Astrocyte (in vitro differentiated cells and primary cell): ENCODE data around the gene HACL1. TPM values are rescaled to one million over a fixed set of nuclear protein-coding genes. Genes with fewer than 3 reads are reported as not detected.
A peak's percentile ranks its signal among the peaks of the same experiment; 100 is the strongest.

Experiments used
- DNase-seq: peaks from one replicate; pipeline ENCODE4 v3.0.0-alpha.2; 2010; ENCODE audit warnings: low read depth
- FAIRE-seq: peaks from 2 replicates; lab custom pipeline; 2011; peaks lifted over from hg19 to GRCh38; lab: Jason Lieb, UNC
- H2AFZ ChIP-seq: 2 replicates; pipeline ENCODE4 v1.6.0; 2012; ENCODE audit warnings: low read depth, low read length, inconsistent platforms
- H3K27ac ChIP-seq: 2 replicates; pipeline ENCODE4 v1.5.1; 2011; ENCODE audit warnings: low read depth, low read length, inconsistent platforms
- H3K27me3 ChIP-seq: 2 replicates; pipeline ENCODE4 v1.6.0; 2011; ENCODE audit warnings: low read length, inconsistent platforms; ENCODE audit not compliant: insufficient read depth
- H3K36me3 ChIP-seq: 2 replicates; pipeline ENCODE4 v1.5.1; 2011; ENCODE audit warnings: low read length, inconsistent platforms; ENCODE audit not compliant: insufficient read depth
- H3K4me1 ChIP-seq: 2 replicates; pipeline ENCODE4 v1.5.1; 2011; ENCODE audit warnings: low read length, inconsistent platforms; ENCODE audit not compliant: insufficient read depth
- H3K4me2 ChIP-seq: 2 replicates; pipeline ENCODE4 v1.6.0; 2012; ENCODE audit warnings: low read length, inconsistent platforms
- H3K4me3 ChIP-seq: 2 replicates; pipeline ENCODE4 v1.5.1; 2011; ENCODE audit warnings: low read depth, mild to moderate bottlenecking, low read length, inconsistent platforms; ENCODE audit not compliant: insufficient read depth
- H3K79me2 ChIP-seq: 2 replicates; pipeline ENCODE4 v1.6.0; 2012; ENCODE audit warnings: mild to moderate bottlenecking, low read length, inconsistent platforms; ENCODE audit not compliant: insufficient read depth
- H3K9ac ChIP-seq: 2 replicates; pipeline ENCODE4 v1.6.0; 2012; ENCODE audit warnings: mild to moderate bottlenecking, low read length, inconsistent platforms
- H3K9me3 ChIP-seq: 2 replicates; pipeline ENCODE4 v1.5.1; 2012; ENCODE audit warnings: low read depth, mild to moderate bottlenecking, low read length, inconsistent platforms; ENCODE audit not compliant: insufficient read depth
- H4K20me1 ChIP-seq: 2 replicates; pipeline ENCODE4 v1.6.0; 2012; ENCODE audit warnings: low read length, inconsistent platforms; ENCODE audit not compliant: insufficient read depth
- H3K27ac Mint-ChIP-seq: one replicate; pipeline ENCODE4 v1.8.0; 2021; ENCODE audit warnings: mild to moderate bottlenecking, mixed read lengths; ENCODE audit not compliant: unreplicated experiment
- H3K27me3 Mint-ChIP-seq: one replicate; pipeline ENCODE4 v1.8.0; 2021; ENCODE audit warnings: low read depth, mixed read lengths; ENCODE audit not compliant: unreplicated experiment
- H3K36me3 Mint-ChIP-seq: one replicate; pipeline ENCODE4 v1.8.0; 2021; ENCODE audit warnings: low read depth, mixed read lengths; ENCODE audit not compliant: unreplicated experiment
- H3K4me1 Mint-ChIP-seq: one replicate; pipeline ENCODE4 v1.8.0; 2021; ENCODE audit warnings: low read depth, mixed read lengths; ENCODE audit not compliant: unreplicated experiment
- H3K4me3 Mint-ChIP-seq: one replicate; pipeline ENCODE4 v1.8.0; 2021; ENCODE audit warnings: mild to moderate bottlenecking, moderate library complexity, mixed read lengths; ENCODE audit not compliant: unreplicated experiment
- H3K9me3 Mint-ChIP-seq: one replicate; pipeline ENCODE4 v1.8.0; 2021; ENCODE audit warnings: mild to moderate bottlenecking, mixed read lengths; ENCODE audit not compliant: unreplicated experiment
- EZH2 ChIP-seq: IDR thresholded peaks from 2 replicates; pipeline ENCODE4 v1.6.1; 2012; ENCODE audit warnings: mild to moderate bottlenecking, low read length, inconsistent platforms; ENCODE audit not compliant: insufficient read depth
- total RNA-seq: library from RNA; stranded (reverse); gene quantifications from 2 replicates; pipeline ENCODE4 v1.2.1, GENCODE V29; 2021
- TF ChIP-seq, protein P1 (sequence below): IDR thresholded peaks from 2 replicates; pipeline ENCODE4 v1.5.1; 2011; ENCODE audit warnings: low read depth, mild to moderate bottlenecking, inconsistent platforms, low read length, moderate library complexity; ENCODE audit not compliant: insufficient read depth

The HACL1 gene
- total RNA-seq, 1 donor from 2014 or later = 17.8 TPM

DNA sequence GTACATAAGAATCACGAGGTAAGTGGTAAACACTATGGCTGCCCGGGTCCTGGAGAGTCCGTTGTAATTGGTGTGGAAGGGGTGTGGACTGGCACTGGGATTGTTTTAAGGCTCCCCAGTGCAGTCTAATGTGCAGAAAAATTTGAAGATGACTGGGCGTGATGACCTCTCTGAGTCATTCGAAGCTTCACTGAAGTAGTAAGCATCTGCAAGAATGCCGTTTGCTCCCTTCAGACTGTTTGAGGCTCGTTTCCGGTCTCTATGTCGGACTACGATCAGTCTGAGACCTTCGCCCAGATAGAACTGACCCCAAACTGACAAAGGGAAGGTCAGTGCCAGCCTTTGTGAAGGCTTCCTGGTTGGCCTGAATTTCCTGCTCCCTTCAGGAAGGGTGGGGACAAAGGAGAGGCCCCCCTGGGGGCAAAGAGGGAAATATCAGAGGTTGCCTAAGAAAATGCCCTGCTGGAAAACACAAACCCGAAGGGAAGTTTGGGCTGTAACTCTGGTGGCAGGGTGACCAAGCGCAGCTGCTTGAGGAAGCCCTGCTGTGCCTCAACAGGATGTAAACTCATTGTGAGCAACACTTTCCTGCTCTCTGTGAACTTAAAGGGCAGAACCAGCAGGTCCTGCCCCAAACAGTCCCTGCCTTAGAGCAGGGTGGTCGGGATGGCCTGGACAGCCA is 34.8 kb upstream of the HACL1 start:
- Histone ChIP-seq H3K4me1 (peaks cover 73% of the 10 kb centered on the region), H3K4me3 (peak overlapping the region; percentile 12), H3K36me3 (no peaks in the 10 kb centered on the region), H3K9ac (peak overlapping the region; percentile 83), H3K9me3 (no peaks in the 10 kb centered on the region), H3K27ac (peak overlapping the region; percentile 98), H2AFZ (peak overlapping the region; percentile 57), H4K20me1 (no peaks in the 10 kb centered on the region), H3K4me2 (peak overlapping the region; percentile 77), H3K27me3 (no peaks in the 10 kb centered on the region), H3K79me2 (no peaks in the 10 kb centered on the region)
- Mint-ChIP-seq H3K4me1 (peaks cover 46% of the 10 kb centered on the region), H3K36me3 (peaks cover 6% of the 10 kb centered on the region), H3K4me3 (no peak overlapping the region), H3K27me3 (no peaks in the 10 kb centered on the region), H3K9me3 (peaks cover 2% of the 10 kb centered on the region), H3K27ac (peak overlapping the region; percentile 85)
- DNase-seq (peak; percentile 96), FAIRE-seq (peak; percentile 64)
- TF ChIP-seq, protein P1, sequence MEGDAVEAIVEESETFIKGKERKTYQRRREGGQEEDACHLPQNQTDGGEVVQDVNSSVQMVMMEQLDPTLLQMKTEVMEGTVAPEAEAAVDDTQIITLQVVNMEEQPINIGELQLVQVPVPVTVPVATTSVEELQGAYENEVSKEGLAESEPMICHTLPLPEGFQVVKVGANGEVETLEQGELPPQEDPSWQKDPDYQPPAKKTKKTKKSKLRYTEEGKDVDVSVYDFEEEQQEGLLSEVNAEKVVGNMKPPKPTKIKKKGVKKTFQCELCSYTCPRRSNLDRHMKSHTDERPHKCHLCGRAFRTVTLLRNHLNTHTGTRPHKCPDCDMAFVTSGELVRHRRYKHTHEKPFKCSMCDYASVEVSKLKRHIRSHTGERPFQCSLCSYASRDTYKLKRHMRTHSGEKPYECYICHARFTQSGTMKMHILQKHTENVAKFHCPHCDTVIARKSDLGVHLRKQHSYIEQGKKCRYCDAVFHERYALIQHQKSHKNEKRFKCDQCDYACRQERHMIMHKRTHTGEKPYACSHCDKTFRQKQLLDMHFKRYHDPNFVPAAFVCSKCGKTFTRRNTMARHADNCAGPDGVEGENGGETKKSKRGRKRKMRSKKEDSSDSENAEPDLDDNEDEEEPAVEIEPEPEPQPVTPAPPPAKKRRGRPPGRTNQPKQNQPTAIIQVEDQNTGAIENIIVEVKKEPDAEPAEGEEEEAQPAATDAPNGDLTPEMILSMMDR = no peak
- TF ChIP-seq EZH2 = no peak

DNA sequence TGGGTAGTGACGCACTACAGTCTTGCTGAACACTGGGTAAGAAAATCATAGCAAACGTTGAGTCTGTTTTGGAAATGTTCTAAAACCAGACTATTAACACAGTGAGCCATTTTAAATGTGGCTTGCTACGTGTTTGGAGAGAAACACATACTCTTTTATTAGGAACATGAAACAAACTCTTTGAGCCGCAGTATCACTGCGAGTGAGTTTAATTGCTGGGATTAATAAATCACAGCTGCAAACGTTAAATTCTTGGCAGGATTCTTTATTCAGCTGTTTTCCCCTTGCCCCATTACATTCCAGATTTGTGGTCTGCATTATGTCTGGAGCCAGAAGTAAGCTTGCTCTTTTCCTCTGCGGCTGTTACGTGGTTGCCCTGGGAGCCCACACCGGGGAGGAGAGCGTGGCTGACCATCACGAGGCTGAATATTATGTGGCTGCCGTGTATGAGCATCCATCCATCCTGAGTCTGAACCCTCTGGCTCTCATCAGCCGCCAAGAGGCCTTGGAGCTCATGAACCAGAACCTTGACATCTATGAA is 33.8 kb upstream of the HACL1 start:
- Histone ChIP-seq H3K27ac (peak overlapping the region; percentile 98), H4K20me1 (no peaks in the 10 kb centered on the region), H3K27me3 (no peaks in the 10 kb centered on the region), H3K4me3 (no peak overlapping the region), H3K79me2 (no peaks in the 10 kb centered on the region), H3K9me3 (no peaks in the 10 kb centered on the region), H3K4me1 (peaks cover 83% of the 10 kb centered on the region), H3K4me2 (peak overlapping the region; percentile 77), H2AFZ (peak overlapping the region; percentile 44), H3K36me3 (no peaks in the 10 kb centered on the region), H3K9ac (peak overlapping the region; percentile 83)
- H3K27me3 Mint-ChIP-seq = no peaks in the 10 kb centered on the region
- TF ChIP-seq, protein P1 = no peak
- no peak for TF ChIP-seq EZH2
- FAIRE-seq (no peak), DNase-seq (peak; percentile 98)
- no peak overlapping the region for H3K27ac Mint-ChIP-seq
- H3K4me1 Mint-ChIP-seq = peaks cover 55% of the 10 kb centered on the region
- H3K4me3 Mint-ChIP-seq = no peak overlapping the region
- H3K9me3 Mint-ChIP-seq = peaks cover 2% of the 10 kb centered on the region
- H3K36me3 Mint-ChIP-seq = peaks cover 5% of the 10 kb centered on the region

DNA sequence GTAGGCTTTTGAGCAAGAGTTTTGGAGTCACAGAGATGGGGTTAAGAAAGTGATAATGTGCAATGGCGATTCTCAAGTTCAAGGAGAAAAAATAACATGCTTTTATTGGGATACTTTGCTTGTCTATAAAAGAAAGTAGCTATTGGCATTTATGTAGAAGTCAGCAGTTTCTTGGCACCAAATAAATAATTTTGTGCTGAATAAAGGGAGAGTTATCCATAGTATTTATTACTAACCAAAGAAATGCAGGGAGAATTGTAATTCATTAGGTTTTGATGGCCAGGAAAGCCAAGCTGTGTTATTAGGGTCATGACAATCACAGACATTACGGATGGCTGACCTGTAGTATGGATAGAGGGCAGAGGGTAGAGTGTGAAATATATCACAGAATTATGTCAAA is 33.3 kb upstream of the HACL1 start:
- peaks cover 57% of the 10 kb centered on the region for H3K4me1 Mint-ChIP-seq
- peaks cover 5% of the 10 kb centered on the region for H3K36me3 Mint-ChIP-seq
- TF ChIP-seq EZH2 = no peak
- TF ChIP-seq, protein P1 = no peak
- peaks cover 85% of the 10 kb centered on the region for H3K4me1 ChIP-seq
- DNase-seq (peak; percentile 47), FAIRE-seq (no peak)
- H3K79me2 ChIP-seq = no peaks in the 10 kb centered on the region
- H3K4me3 ChIP-seq = no peak overlapping the region
- no peaks in the 10 kb centered on the region for H4K20me1 ChIP-seq
- peak overlapping the region; percentile 77 for H3K4me2 ChIP-seq
- no peaks in the 10 kb centered on the region for H3K9me3 ChIP-seq
- peak overlapping the region; percentile 98 for H3K27ac ChIP-seq
- peaks cover 2% of the 10 kb centered on the region for H3K9me3 Mint-ChIP-seq
- H3K27ac Mint-ChIP-seq = no peak overlapping the region
- H3K27me3 Mint-ChIP-seq = no peaks in the 10 kb centered on the region
- no peak overlapping the region for H3K4me3 Mint-ChIP-seq
- H2AFZ ChIP-seq = no peak overlapping the region
- no peaks in the 10 kb centered on the region for H3K27me3 ChIP-seq
- H3K36me3 ChIP-seq = no peaks in the 10 kb centered on the region
- H3K9ac ChIP-seq = peak overlapping the region; percentile 83
